Measurements from ENCODE around the gene PPP2R2C. TPM values are rescaled to one million over a fixed set of nuclear protein-coding genes. Genes with fewer than 3 reads are reported as not detected.

Gene PPP2R2C
- total and polyA plus RNA-seq, 10 donors: 0.07 to 1.3 (median 0.23) TPM; not detected in 1

GRCh38 chr4:6368096-6368495 lies 104.3 kb downstream of the PPP2R2C start:
- intact Hi-C loops (cut with DNase I; ENCODE audit: low total_unique reads): no loop called here
- Histone ChIP-seq H3K9me3 (no peaks in the 10 kb centered on the region), H3K27me3 (replicated peaks in 1 of 7) (peaks cover 0 to 62% (median 0%) of the 10 kb centered on the region in 7 donors), H3K27ac (no peak overlapping the region), H3K36me3 (no peaks in the 10 kb centered on the region), H3K4me1 (peaks cover 0 to 24% (median 2%) of the 10 kb centered on the region in 6 donors), H3K4me3 (no peak overlapping the region)
- DNase-seq: no peak
- WGBS, 5 donors: 81 to 91% (median 83%) methylated on average over 10 of the region's 10 CpGs
- TF ChIP-seq POLR2A (IDR thresholded peaks at IDR 0.05) (no peak), POLR2AphosphoS5 (IDR thresholded peaks at IDR 0.05) (no peak), CTCF (IDR thresholded peaks at IDR 0.05 in 8 of 11, conservative IDR thresholded peaks at IDR 0.05 in 3 of 11) (no peak)

- WGBS, 5 donors: 46 to 62% (median 51%) methylated on average over 8 of the region's 8 CpGs
- DNase-seq: no peak
- Histone ChIP-seq H3K4me1 (peaks cover 0 to 22% (median 2%) of the 10 kb centered on the region in 6 donors), H3K36me3 (no peaks in the 10 kb centered on the region), H3K27ac (no peak overlapping the region), H3K27me3 (replicated peaks in 1 of 7) (peaks cover 0 to 69% (median 0%) of the 10 kb centered on the region in 7 donors), H3K9me3 (no peaks in the 10 kb centered on the region), H3K4me3 (no peak overlapping the region)
- intact Hi-C loops (cut with DNase I; ENCODE audit: low total_unique reads): no loop called here
- TF ChIP-seq CTCF (IDR thresholded peaks at IDR 0.05 in 8 of 11, conservative IDR thresholded peaks at IDR 0.05 in 3 of 11) (no peak), POLR2AphosphoS5 (IDR thresholded peaks at IDR 0.05) (no peak), POLR2A (IDR thresholded peaks at IDR 0.05) (no peak)
Observed at GRCh38 chr4:6367371-6367851, 105.0 kb downstream of the PPP2R2C start.

- WGBS, 5 donors: 79 to 84% (median 82%) methylated on average over 5 of the region's 5 CpGs
- Histone ChIP-seq H3K4me1 (peaks cover 0 to 22% (median 2%) of the 10 kb centered on the region in 6 donors), H3K9me3 (no peaks in the 10 kb centered on the region), H3K27ac (no peak overlapping the region), H3K36me3 (no peaks in the 10 kb centered on the region), H3K4me3 (no peak overlapping the region), H3K27me3 (replicated peaks in 1 of 7) (peaks cover 0 to 72% (median 0%) of the 10 kb centered on the region in 7 donors)
- no peak for DNase-seq
- intact Hi-C loops (cut with DNase I; ENCODE audit: low total_unique reads): no loop called here
- no peak for TF ChIP-seq POLR2A (IDR thresholded peaks at IDR 0.05)
- no peak for TF ChIP-seq POLR2AphosphoS5 (IDR thresholded peaks at IDR 0.05)
- no peak for TF ChIP-seq CTCF (IDR thresholded peaks at IDR 0.05 in 8 of 11, conservative IDR thresholded peaks at IDR 0.05 in 3 of 11)
Observed at GRCh38 chr4:6366581-6366980, 105.8 kb downstream of the PPP2R2C start.

GRCh38 chr4:6365545-6366086 lies 106.8 kb downstream of the PPP2R2C start:
- 80 to 88% (median 86%) methylated on average over 13 of the region's 13 CpGs for WGBS, 5 donors
- TF ChIP-seq CTCF (IDR thresholded peaks at IDR 0.05 in 8 of 11, conservative IDR thresholded peaks at IDR 0.05 in 3 of 11) (no peak), POLR2A (IDR thresholded peaks at IDR 0.05) (no peak), POLR2AphosphoS5 (IDR thresholded peaks at IDR 0.05) (no peak)
- H3K27ac ChIP-seq: no peak overlapping the region
- H3K36me3 ChIP-seq: no peaks in the 10 kb centered on the region
- H3K4me1 ChIP-seq: peaks cover 0 to 17% (median 2%) of the 10 kb centered on the region in 6 donors
- peaks cover 0 to 73% (median 0%) of the 10 kb centered on the region in 7 donors for H3K27me3 ChIP-seq (replicated peaks in 1 of 7)
- DNase-seq: no peak
- intact Hi-C loops (cut with DNase I; ENCODE audit: low total_unique reads): no loop called here
- no peaks in the 10 kb centered on the region for H3K9me3 ChIP-seq
- H3K4me3 ChIP-seq: no peak overlapping the region
